GM18520 (cell line): ENCODE measurements around the gene ZNHIT3.
"Not testable (repeated sequence)": the region's sequence is repeated elsewhere in the genome, so short reads cannot be mapped to it uniquely, and the experiment has no call there.

Source experiments
- ATAC-seq: cut with Tn5 transposase; IDR thresholded peaks from one replicate; pipeline ENCODE4 v1.9.1; 2021; ENCODE audit not compliant: unreplicated experiment

The ZNHIT3 gene

GRCh38 chr17:36482611-36483504, 3.6 kb upstream of the ZNHIT3 start:
- no peak for ATAC-seq

- not testable (repeated sequence) for ATAC-seq
Measured at GRCh38 chr17:36484021-36484420, 2.5 kb upstream of the ZNHIT3 start.

GRCh38 chr17:36485027-36485426, 1.5 kb upstream of the ZNHIT3 start:
- ATAC-seq = no peak

GRCh38 chr17:36485805-36486203, 677 bp upstream of the ZNHIT3 start:
- ATAC-seq = no peak

GRCh38 chr17:36493956-36494355, 7.5 kb downstream of the ZNHIT3 start:
- no peak for ATAC-seq

- ATAC-seq = no peak
Measured at GRCh38 chr17:36494674-36495073, 8.2 kb downstream of the ZNHIT3 start.

GRCh38 chr17:36495076-36495578, 8.6 kb downstream of the ZNHIT3 start:
- no peak for ATAC-seq

- no peak for ATAC-seq
Measured at GRCh38 chr17:36496018-36496789, 9.7 kb downstream of the ZNHIT3 start.

- no peak for ATAC-seq
Measured at GRCh38 chr17:36498155-36498554, 11.7 kb downstream of the ZNHIT3 start.

GRCh38 chr17:36498560-36499300, 12.2 kb downstream of the ZNHIT3 start:
- ATAC-seq = no peak

- ATAC-seq = no peak
Measured at GRCh38 chr17:36500745-36501225, 14.3 kb downstream of the ZNHIT3 start.

GRCh38 chr17:36501351-36501750, 14.9 kb downstream of the ZNHIT3 start:
- ATAC-seq = no peak

GRCh38 chr17:36501963-36502362, 15.5 kb downstream of the ZNHIT3 start:
- ATAC-seq = no peak

GRCh38 chr17:36503456-36504155, 17.1 kb downstream of the ZNHIT3 start:
- ATAC-seq = no peak

- no peak for ATAC-seq
Measured at GRCh38 chr17:36504156-36504545, 17.7 kb downstream of the ZNHIT3 start.

- ATAC-seq = no peak
Measured at GRCh38 chr17:36505171-36505570, 18.7 kb downstream of the ZNHIT3 start.

- no peak for ATAC-seq
Measured at GRCh38 chr17:36506249-36506826, 19.9 kb downstream of the ZNHIT3 start.

- no peak for ATAC-seq
Measured at GRCh38 chr17:36506831-36507230, 20.4 kb downstream of the ZNHIT3 start.

- no peak for ATAC-seq
Measured at GRCh38 chr17:36507266-36507665, 20.8 kb downstream of the ZNHIT3 start.

- not testable (repeated sequence) for ATAC-seq
Measured at GRCh38 chr17:36508439-36508838, 22.0 kb downstream of the ZNHIT3 start.
